A549 (cell line): ENCODE data around the gene LRRC57. TPM values are rescaled to one million over a fixed set of nuclear protein-coding genes. Genes with fewer than 3 reads are reported as not detected.

Source experiments
- ATAC-seq, 2 experiments: fragments of 200-7000 bp in 1 of 2; fragments of >200 bp in 1 of 2; cut with Nextera tagmentation in 1 of 2; cut with Tn5 transposase in 1 of 2; 3 replicates each; pipeline versions ENCODE4 v1.8.0 to v1.9.1; 2018 to 2020; ENCODE audit warnings: mild to moderate bottlenecking in 1 of 2, moderate library complexity in 1 of 2
- CTCF ChIA-PET: fragments of 300-600 bp; sonication (Branson Sonifier 250); formaldehyde crosslinking; extraction: SDS; loops from one replicate; lab custom pipeline; 2021; ENCODE audit warnings: antibody characterized with exemption, inconsistent platforms; lab: Yijun Ruan, JAX
- POLR2A ChIA-PET: fragments of 350-600 bp; formaldehyde crosslinking; extraction: SDS; loops from one replicate; lab custom pipeline; 2021; ENCODE audit warnings: antibody characterized with exemption, inconsistent platforms; lab: Yijun Ruan, JAX
- DNase-seq, 2 experiments: peaks; one replicate each; pipeline versions ENCODE4 v3.0.0 to v3.0.0-alpha.2; 2011 to 2016; ENCODE audit warnings: low read depth in 1 of 2, low spot score in 1 of 2
- FAIRE-seq: peaks from 2 replicates; lab custom pipeline; 2011; peaks lifted over from hg19 to GRCh38; lab: Jason Lieb, UNC
- H3K27ac ChIP-seq, 2 experiments: fragments of >200 bp; sonication (Bioruptor Twin); formaldehyde crosslinking; 3 replicates each; pipeline ENCODE4 v1.5.1; 2016 to 2017
- H3K4me1 ChIP-seq: fragments of >200 bp; sonication (Bioruptor Twin); formaldehyde crosslinking; 3 replicates; pipeline ENCODE4 v1.6.1; 2016
- H3K4me2 ChIP-seq: fragments of >200 bp; sonication (Bioruptor Twin); formaldehyde crosslinking; 3 replicates; pipeline ENCODE4 v1.6.1; 2016
- H3K4me3 ChIP-seq: fragments of >200 bp; sonication (Bioruptor Twin); formaldehyde crosslinking; 3 replicates; pipeline ENCODE4 v1.5.1; 2016
- H3K9me3 ChIP-seq: fragments of >200 bp; sonication (Bioruptor Twin); formaldehyde crosslinking; 3 replicates; pipeline ENCODE4 v1.6.1; 2016
- ATOH8 ChIP-seq: fragments of 250-450 bp; sonication (Bioruptor Pico); IDR thresholded peaks from 2 replicates; pipeline ENCODE4 v1.5.0; 2020; ENCODE audit warnings: low read depth, mild to moderate bottlenecking, moderate library complexity
- CBX8 ChIP-seq: fragments of 200-600 bp; sonication (generic); IDR thresholded peaks from 2 replicates; pipeline ENCODE4 v1.6.1; 2016
- CEBPB ChIP-seq, 2 experiments: fragments of >200 bp in 1 of 2; sonication (Bioruptor Twin) in 1 of 2; formaldehyde crosslinking in 1 of 2; IDR thresholded peaks; 2 replicates each; pipeline ENCODE4 v1.6.1; 2012 to 2016
- CHD4 ChIP-seq: fragments of 200-600 bp; sonication (generic); IDR thresholded peaks from 2 replicates; pipeline ENCODE4 v1.6.1; 2016; ENCODE audit warnings: antibody characterized with exemption, mild to moderate bottlenecking, borderline replicate concordance
- ELK1 ChIP-seq: fragments of 150-350 bp; IDR thresholded peaks from 2 replicates; pipeline ENCODE4 v1.6.1; 2014; ENCODE audit warnings: low read depth, mild to moderate bottlenecking, low read length
- FOSB ChIP-seq: fragments of 250-450 bp; sonication (Bioruptor Pico); IDR thresholded peaks from 2 replicates; pipeline ENCODE4 v1.5.0; 2020; ENCODE audit warnings: mild to moderate bottlenecking, moderate library complexity
- FOXS1 ChIP-seq: fragments of 250-450 bp; sonication (Bioruptor Pico); IDR thresholded peaks from 2 replicates; pipeline ENCODE4 v1.5.0; 2020; ENCODE audit warnings: mild to moderate bottlenecking, moderate library complexity
- HEYL ChIP-seq: fragments of 250-450 bp; sonication (Bioruptor Pico); IDR thresholded peaks from 2 replicates; pipeline ENCODE4 v1.8.0; 2021; ENCODE audit warnings: mild to moderate bottlenecking, moderate library complexity
- HOXA7 ChIP-seq: fragments of 250-450 bp; sonication (Bioruptor Pico); IDR thresholded peaks from 2 replicates; pipeline ENCODE4 v1.5.0; 2020; ENCODE audit warnings: mild to moderate bottlenecking, moderate library complexity
- KDM5A ChIP-seq: fragments of 200-600 bp; sonication (generic); IDR thresholded peaks from 2 replicates; pipeline ENCODE4 v1.6.1; 2016; ENCODE audit warnings: antibody characterized with exemption, mild to moderate bottlenecking
- MAX ChIP-seq: IDR thresholded peaks from 2 replicates; pipeline ENCODE4 v1.6.1; 2012
- MAZ ChIP-seq: fragments of 150-350 bp; IDR thresholded peaks from 2 replicates; pipeline ENCODE4 v1.6.1; 2014; ENCODE audit warnings: antibody characterized with exemption, low read depth, low read length, borderline replicate concordance
- NR3C1 ChIP-seq: fragments of >200 bp; sonication (Bioruptor Twin); formaldehyde crosslinking; IDR thresholded peaks from 3 replicates; pipeline ENCODE4 v1.6.1; 2017
- POLR2AphosphoS2 ChIP-seq: conservative IDR thresholded peaks from 2 replicates; pipeline ENCODE4 v1.6.1; 2012; ENCODE audit warnings: low read length, improper control_type of control experiment, inconsistent platforms
- RCOR1 ChIP-seq: fragments of 150-350 bp; IDR thresholded peaks from 2 replicates; pipeline ENCODE4 v1.6.1; 2014; ENCODE audit warnings: antibody characterized with exemption, low read length, low read depth
- RNF2 ChIP-seq: fragments of 200-600 bp; sonication (generic); IDR thresholded peaks from 2 replicates; pipeline ENCODE4 v1.6.1; 2016; ENCODE audit warnings: low read depth, mild to moderate bottlenecking, antibody characterized with exemption, moderate library complexity, borderline replicate concordance
- ZC3H11A ChIP-seq: fragments of 450-650 bp; IDR thresholded peaks from 2 replicates; pipeline ENCODE4 v1.6.1; 2014; ENCODE audit warnings: antibody characterized with exemption, mild to moderate bottlenecking
- ZNF302 ChIP-seq: fragments of 250-450 bp; sonication (Bioruptor Pico); IDR thresholded peaks from 2 replicates; pipeline ENCODE4 v1.9.0; 2021; ENCODE audit warnings: inconsistent platforms, mild to moderate bottlenecking, moderate library complexity
- ZSCAN20 ChIP-seq: fragments of 250-450 bp; sonication (Bioruptor Pico); IDR thresholded peaks from 2 replicates; pipeline ENCODE4 v1.8.0; 2022; ENCODE audit warnings: mild to moderate bottlenecking, moderate library complexity
- WGBS: methylation state at CpG from one replicate; pipeline ENCODE4 v1.1.6; 2017; ENCODE audit errors: missing lambda C conversion rate; 5-methylcytosine and 5-hydroxymethylcytosine counted together
- polyA plus RNA-seq, 4 experiments: library from polyadenylated mRNA; depleted of rRNA in 3 of 4; stranded (reverse); fragments of >200 nt; fragmentation: RNase III in 1 of 4; extraction: RNeasy Plus Mini Kit Qiagen cat#74134 plus additional on column Dnase treatment in 1 of 4; gene quantifications; 2 replicates in 3 of 4; 3 replicates in 1 of 4; pipeline ENCODE4 v1.2.3, GENCODE V29; 2011 to 2017
- TF ChIP-seq, protein P1 (sequence below): IDR thresholded peaks from 2 replicates; pipeline ENCODE4 v1.6.1; 2012; ENCODE audit warnings: low read depth, borderline replicate concordance
- TF ChIP-seq, protein P2 (sequence below): IDR thresholded peaks from 2 replicates; pipeline ENCODE4 v1.6.1; 2012
- TF ChIP-seq, protein P3 (sequence below): fragments of >200 bp; sonication (Bioruptor Twin); formaldehyde crosslinking; IDR thresholded peaks from 3 replicates; pipeline ENCODE4 v1.6.1; 2016

Gene LRRC57
- polyA plus RNA-seq, 2 of the 4 experiments (the other 2 are of a cell fraction), result 7.4 to 12.3 TPM

- Histone ChIP-seq H3K4me2 (no peak overlapping the region), H3K4me3 (no peak overlapping the region), H3K4me1 (0 out of 3 replicates have a peak, but pooled peaks cover 4% of the 10 kb centered on the region), H3K9me3 (no peaks in the 10 kb centered on the region), H3K27ac (no peak overlapping the region)
- FAIRE-seq, result no peak
- no peak for TF ChIP-seq MAZ
- TF ChIP-seq CEBPB (IDR thresholded peaks at IDR 0.05), result no peak
- TF ChIP-seq RCOR1, result no peak
- TF ChIP-seq NR3C1, result no peak
- TF ChIP-seq, protein P1, sequence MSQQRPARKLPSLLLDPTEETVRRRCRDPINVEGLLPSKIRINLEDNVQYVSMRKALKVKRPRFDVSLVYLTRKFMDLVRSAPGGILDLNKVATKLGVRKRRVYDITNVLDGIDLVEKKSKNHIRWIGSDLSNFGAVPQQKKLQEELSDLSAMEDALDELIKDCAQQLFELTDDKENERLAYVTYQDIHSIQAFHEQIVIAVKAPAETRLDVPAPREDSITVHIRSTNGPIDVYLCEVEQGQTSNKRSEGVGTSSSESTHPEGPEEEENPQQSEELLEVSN, result no peak
- no peak for TF ChIP-seq ELK1
- TF ChIP-seq, protein P2, sequence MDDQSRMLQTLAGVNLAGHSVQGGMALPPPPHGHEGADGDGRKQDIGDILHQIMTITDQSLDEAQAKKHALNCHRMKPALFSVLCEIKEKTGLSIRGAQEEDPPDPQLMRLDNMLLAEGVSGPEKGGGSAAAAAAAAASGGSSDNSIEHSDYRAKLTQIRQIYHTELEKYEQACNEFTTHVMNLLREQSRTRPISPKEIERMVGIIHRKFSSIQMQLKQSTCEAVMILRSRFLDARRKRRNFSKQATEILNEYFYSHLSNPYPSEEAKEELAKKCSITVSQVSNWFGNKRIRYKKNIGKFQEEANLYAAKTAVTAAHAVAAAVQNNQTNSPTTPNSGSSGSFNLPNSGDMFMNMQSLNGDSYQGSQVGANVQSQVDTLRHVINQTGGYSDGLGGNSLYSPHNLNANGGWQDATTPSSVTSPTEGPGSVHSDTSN, result no peak
- TF ChIP-seq POLR2AphosphoS2, result no peak
- TF ChIP-seq ATOH8 (CRISPR knock-in tag), result no peak
- no peak for TF ChIP-seq ZSCAN20 (CRISPR knock-in tag)
- no peak for TF ChIP-seq CBX8
- TF ChIP-seq FOXS1 (CRISPR knock-in tag), result no peak
- no peak for TF ChIP-seq RNF2
- DNase-seq, result no peak
- no peak for ATAC-seq
- POLR2A ChIA-PET, result no interaction called here
- CTCF ChIA-PET, result interaction anchor here (1.3 kb wide), 1 partner anchor 22 kb away, joined by 3 read pairs; no protein-coding TSS in a partner anchor
- WGBS, result 93% methylated on average over 8 of the region's 8 CpGs
Measured at GRCh38 chr15:42582569-42583375, 34.2 kb upstream of the LRRC57 start.

DNA sequence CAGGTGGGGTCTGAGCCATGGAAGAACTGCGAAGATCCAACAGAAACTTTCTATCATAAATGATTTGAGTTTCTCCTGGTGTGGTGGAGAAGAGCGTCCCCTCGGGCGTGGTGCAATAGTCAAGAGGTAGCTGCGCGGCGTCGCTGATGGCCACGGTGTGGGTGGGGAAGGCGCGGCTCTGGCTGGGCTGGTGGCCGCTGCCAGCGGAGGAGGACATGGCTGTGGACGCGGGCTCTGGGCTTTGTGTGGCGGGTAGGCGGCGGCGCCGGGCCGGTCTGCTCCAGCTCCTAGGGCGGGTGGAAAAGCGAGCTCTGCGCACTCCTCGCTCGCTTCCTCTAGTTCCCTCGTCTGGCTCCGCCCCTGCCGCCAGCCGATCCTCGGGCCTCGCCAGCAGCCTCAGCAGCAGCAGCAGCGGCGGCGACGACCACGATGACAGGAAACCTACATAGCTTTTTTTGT is 32.7 kb upstream of the LRRC57 start:
- TF ChIP-seq HOXA7 (CRISPR knock-in tag) (no peak), MAX (peak; percentile 51; the same call in 1 of the 2 replicates), NR3C1 (no peak), CHD4 (no peak)
- FAIRE-seq (no peak), ATAC-seq (peak; percentile 99), DNase-seq (peak; percentile 34 to 57)
- H3K9me3 ChIP-seq, result no peaks in the 10 kb centered on the region
- POLR2A ChIA-PET, result interaction anchor here (1.4 kb wide), 1 partner anchor 33 kb away, joined by 3 read pairs; the partner anchor contains the start of genes HAUS2 and LRRC57
- CTCF ChIA-PET, result interaction anchor here (0.7 to 1.3 kb wide), 3 partner anchors 16 to 77 kb away, joined by 3 to 4 read pairs (median 3); no protein-coding TSS in a partner anchor
- H3K4me3 ChIP-seq, result peak overlapping the region; percentile 39
- peak overlapping the region; percentile 67 for H3K4me2 ChIP-seq
- peaks cover 8% of the 10 kb centered on the region; the same call in 1 of the 3 replicates for H3K4me1 ChIP-seq
- 3% methylated on average over 18 of the region's 37 CpGs for WGBS
- H3K27ac ChIP-seq, result peak overlapping the region; percentile 38 to 81; a peak in 5 of 6 replicates

- ChIA-PET CTCF (no interaction called here), POLR2A (no interaction called here)
- Histone ChIP-seq H3K9me3 (no peaks in the 10 kb centered on the region), H3K4me1 (peaks cover 14% of the 10 kb centered on the region; the same call in 1 of the 3 replicates), H3K4me3 (no peak overlapping the region), H3K27ac (no peak overlapping the region)
- DNase-seq (no peak), FAIRE-seq (no peak)
- TF ChIP-seq ZC3H11A (no peak), KDM5A (no peak), HEYL (CRISPR knock-in tag) (no peak), POLR2AphosphoS2 (no peak), FOSB (CRISPR knock-in tag) (no peak), ZNF302 (CRISPR knock-in tag) (no peak)
- TF ChIP-seq, protein P3, sequence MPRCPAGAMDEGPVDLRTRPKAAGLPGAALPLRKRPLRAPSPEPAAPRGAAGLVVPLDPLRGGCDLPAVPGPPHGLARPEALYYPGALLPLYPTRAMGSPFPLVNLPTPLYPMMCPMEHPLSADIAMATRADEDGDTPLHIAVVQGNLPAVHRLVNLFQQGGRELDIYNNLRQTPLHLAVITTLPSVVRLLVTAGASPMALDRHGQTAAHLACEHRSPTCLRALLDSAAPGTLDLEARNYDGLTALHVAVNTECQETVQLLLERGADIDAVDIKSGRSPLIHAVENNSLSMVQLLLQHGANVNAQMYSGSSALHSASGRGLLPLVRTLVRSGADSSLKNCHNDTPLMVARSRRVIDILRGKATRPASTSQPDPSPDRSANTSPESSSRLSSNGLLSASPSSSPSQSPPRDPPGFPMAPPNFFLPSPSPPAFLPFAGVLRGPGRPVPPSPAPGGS, result no peak
- TF ChIP-seq, all 56 proteins: peak for 0
- ATAC-seq, result no peak
- 42% methylated on average over 2 of the region's 2 CpGs for WGBS
- no peak overlapping the region for H3K4me2 ChIP-seq
Measured at GRCh38 chr15:42578984-42579537, 30.5 kb upstream of the LRRC57 start.
